ENCODE results near the gene LAMB3. TPM values are rescaled to one million over a fixed set of nuclear protein-coding genes. Genes with fewer than 3 reads are reported as not detected.

LAMB3 gene
- polyA plus RNA-seq, 1 of the 3 experiments (the other 2 are of a cell fraction): 18.0 TPM

- TF ChIP-seq PBX3 (IDR thresholded peaks at IDR 0.05) (no peak), FOSL2 (IDR thresholded peaks at IDR 0.05; ENCODE audit: borderline replicate concordance, low read depth) (peak; percentile 52; the same call in 1 of the 2 replicates), CHD2 (IDR thresholded peaks at IDR 0.05; ENCODE audit: low read length, partially characterized antibody) (no peak), REST (IDR thresholded peaks at IDR 0.05; ENCODE audit: low read depth, low read length) (no peak), FOXJ3 (CRISPR knock-in tag; IDR thresholded peaks at IDR 0.05) (no peak), JUND (IDR thresholded peaks at IDR 0.05) (peak; percentile 34; the same call in 1 of the 2 replicates), NFIC (IDR thresholded peaks at IDR 0.05; ENCODE audit: borderline replicate concordance) (0 out of 2 replicates have a peak, but pooled peaks have one; percentile 11)
- H3K79me2 ChIP-seq (ENCODE audit: insufficient read depth): no peaks in the 10 kb centered on the region
- no peaks in the 10 kb centered on the region for H3K9me3 ChIP-seq
- no peak overlapping the region for H3K4me3 ChIP-seq (ENCODE audit: low read depth in 2 of 2, low read length in 1 of 2)
- WGBS (ENCODE audit: low lambda C conversion rate): no CpG with 5 or more reads among the region's 1 CpG
- no peak for DNase-seq
- H3K27me3 ChIP-seq (ENCODE audit: insufficient read depth): no peaks in the 10 kb centered on the region
- H3K9me2 ChIP-seq: no peaks in the 10 kb centered on the region
- H3F3A ChIP-seq (replicated peaks; ENCODE audit: insufficient read depth): peaks cover 4% of the 10 kb centered on the region
- ChIA-PET CTCF (interaction anchor here (0.5 to 6.4 kb wide), 10 partner anchors 14 to 86 kb away, joined by 3 to 35 read pairs (median 6); no protein-coding TSS in a partner anchor), POLR2A (interaction anchor here (0.6 kb wide), 1 partner anchor 70 kb away, joined by 3 read pairs; no protein-coding TSS in a partner anchor)
- H3K27ac ChIP-seq (ENCODE audit: low read depth in 2 of 2, low read length in 1 of 2): peak overlapping the region in 1 of 2 experiments; percentile 38; a peak in 2 of 4 replicates
- no peaks in the 10 kb centered on the region for H4K20me1 ChIP-seq (ENCODE audit: insufficient read depth)
- H2AFZ ChIP-seq (ENCODE audit: low read depth): no peak overlapping the region
- no peak overlapping the region for H3K9ac ChIP-seq
- peaks cover 0 to 8% of the 10 kb centered on the region in 2 experiments; a peak in 2 of 4 replicates for H3K4me1 ChIP-seq (ENCODE audit: control insufficient read depth in 1 of 2, insufficient read depth in 2 of 2, low read depth in 1 of 2, low read length in 1 of 2)
- H3K4me2 ChIP-seq: no peak overlapping the region
- H3K36me3 ChIP-seq (replicated peaks in 1 of 2; ENCODE audit: control insufficient read depth in 1 of 2, insufficient read depth in 2 of 2, low read length in 1 of 2): peaks cover 5 to 82% of the 10 kb centered on the region in 2 experiments
Measured at GRCh38 chr1:209607102-209607794, 45.0 kb downstream of the LAMB3 start.

DNA sequence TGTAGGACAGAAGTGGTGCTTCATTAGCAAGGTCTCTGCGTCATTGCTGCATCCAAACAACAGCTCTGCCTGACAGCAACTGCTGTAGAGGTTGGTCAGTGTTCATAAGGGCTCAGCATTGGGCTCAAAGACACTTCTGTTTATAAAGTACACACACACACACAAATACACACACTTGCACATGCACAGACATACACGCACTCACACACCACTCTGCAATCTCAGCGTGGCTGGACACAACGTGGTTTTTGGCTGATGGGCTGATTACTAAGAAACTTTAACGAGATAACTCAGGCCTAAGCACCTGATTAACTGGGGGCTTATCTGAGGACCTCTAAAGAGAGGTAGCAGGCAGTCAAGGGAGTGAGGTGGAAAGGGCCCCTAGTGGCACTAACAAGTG is 48.3 kb downstream of the LAMB3 start:
- TF ChIP-seq, protein P1, sequence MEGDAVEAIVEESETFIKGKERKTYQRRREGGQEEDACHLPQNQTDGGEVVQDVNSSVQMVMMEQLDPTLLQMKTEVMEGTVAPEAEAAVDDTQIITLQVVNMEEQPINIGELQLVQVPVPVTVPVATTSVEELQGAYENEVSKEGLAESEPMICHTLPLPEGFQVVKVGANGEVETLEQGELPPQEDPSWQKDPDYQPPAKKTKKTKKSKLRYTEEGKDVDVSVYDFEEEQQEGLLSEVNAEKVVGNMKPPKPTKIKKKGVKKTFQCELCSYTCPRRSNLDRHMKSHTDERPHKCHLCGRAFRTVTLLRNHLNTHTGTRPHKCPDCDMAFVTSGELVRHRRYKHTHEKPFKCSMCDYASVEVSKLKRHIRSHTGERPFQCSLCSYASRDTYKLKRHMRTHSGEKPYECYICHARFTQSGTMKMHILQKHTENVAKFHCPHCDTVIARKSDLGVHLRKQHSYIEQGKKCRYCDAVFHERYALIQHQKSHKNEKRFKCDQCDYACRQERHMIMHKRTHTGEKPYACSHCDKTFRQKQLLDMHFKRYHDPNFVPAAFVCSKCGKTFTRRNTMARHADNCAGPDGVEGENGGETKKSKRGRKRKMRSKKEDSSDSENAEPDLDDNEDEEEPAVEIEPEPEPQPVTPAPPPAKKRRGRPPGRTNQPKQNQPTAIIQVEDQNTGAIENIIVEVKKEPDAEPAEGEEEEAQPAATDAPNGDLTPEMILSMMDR (IDR thresholded peaks at IDR 0.05): no peak
- no peak for TF ChIP-seq EP300 (IDR thresholded peaks at IDR 0.05; ENCODE audit: borderline replicate concordance in 1 of 2, low read depth in 1 of 2, low read length in 1 of 2)
- TF ChIP-seq RCOR1 (IDR thresholded peaks at IDR 0.05; ENCODE audit: low read length): no peak
- no peak for TF ChIP-seq FOSL2 (IDR thresholded peaks at IDR 0.05; ENCODE audit: borderline replicate concordance, low read depth)
- no peak for TF ChIP-seq NRF1 (IDR thresholded peaks at IDR 0.05; ENCODE audit: low read depth, low read length)
- TF ChIP-seq, protein P2, sequence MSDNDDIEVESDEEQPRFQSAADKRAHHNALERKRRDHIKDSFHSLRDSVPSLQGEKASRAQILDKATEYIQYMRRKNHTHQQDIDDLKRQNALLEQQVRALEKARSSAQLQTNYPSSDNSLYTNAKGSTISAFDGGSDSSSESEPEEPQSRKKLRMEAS (IDR thresholded peaks at IDR 0.05; ENCODE audit: low read depth): no peak
- no peak for TF ChIP-seq NFIC (IDR thresholded peaks at IDR 0.05; ENCODE audit: borderline replicate concordance)
- no peak for TF ChIP-seq RFX5 (IDR thresholded peaks at IDR 0.05; ENCODE audit: low read length)
- TF ChIP-seq POLR2AphosphoS5 (IDR thresholded peaks at IDR 0.05; ENCODE audit: low read depth, low read length): no peak
- TF ChIP-seq PBX3 (IDR thresholded peaks at IDR 0.05): no peak
- Histone ChIP-seq H3K36me3 (replicated peaks in 1 of 2; ENCODE audit: control insufficient read depth in 1 of 2, insufficient read depth in 2 of 2, low read length in 1 of 2) (peaks cover 5 to 62% of the 10 kb centered on the region in 2 experiments), H3F3A (replicated peaks; ENCODE audit: insufficient read depth) (peaks cover 26% of the 10 kb centered on the region), H3K9me2 (no peaks in the 10 kb centered on the region), H2AFZ (ENCODE audit: low read depth) (no peak overlapping the region), H4K20me1 (ENCODE audit: insufficient read depth) (no peaks in the 10 kb centered on the region), H3K4me3 (ENCODE audit: low read depth in 2 of 2, low read length in 1 of 2) (no peak overlapping the region), H3K9me3 (no peaks in the 10 kb centered on the region), H3K79me2 (ENCODE audit: insufficient read depth) (no peaks in the 10 kb centered on the region), H3K27me3 (ENCODE audit: insufficient read depth) (no peaks in the 10 kb centered on the region), H3K9ac (no peak overlapping the region), H3K27ac (ENCODE audit: low read depth in 2 of 2, low read length in 1 of 2) (no peak overlapping the region), H3K4me2 (no peak overlapping the region), H3K4me1 (ENCODE audit: control insufficient read depth in 1 of 2, insufficient read depth in 2 of 2, low read depth in 1 of 2, low read length in 1 of 2) (peaks cover 0 to 29% of the 10 kb centered on the region in 2 experiments; a peak in 3 of 4 replicates)
- ChIA-PET POLR2A (no interaction called here), CTCF (interaction anchor here (2.1 to 6.4 kb wide), 6 partner anchors 13 to 89 kb away, joined by 7 to 35 read pairs (median 13); no protein-coding TSS in a partner anchor)
- DNase-seq: no peak
- WGBS (ENCODE audit: low lambda C conversion rate): 94% methylated on average over 5 of the region's 5 CpGs
